Neural crest cell (in vitro differentiated cells): ENCODE data around the gene C19orf25. TPM values are rescaled to one million over a fixed set of nuclear protein-coding genes. Genes with fewer than 3 reads are reported as not detected.

Experiments used
- DNase-seq: peaks from one replicate; pipeline ENCODE4 v3.0.0; 2021; ENCODE audit warnings: low read depth, mixed read lengths, low spot score
- H3K27ac Mint-ChIP-seq: one replicate; pipeline ENCODE4 v1.8.0; 2021; ENCODE audit warnings: mild to moderate bottlenecking, mixed read lengths; ENCODE audit not compliant: unreplicated experiment
- H3K27me3 Mint-ChIP-seq: 2 replicates; pipeline ENCODE4 v1.8.0; 2021; ENCODE audit warnings: low read depth, mild to moderate bottlenecking, mixed read lengths
- H3K36me3 Mint-ChIP-seq: 2 replicates; pipeline ENCODE4 v1.8.0; 2021; ENCODE audit warnings: low read depth, mild to moderate bottlenecking, mixed read lengths
- H3K4me1 Mint-ChIP-seq: 2 replicates; pipeline ENCODE4 v1.8.0; 2021; ENCODE audit warnings: mixed read lengths
- H3K4me3 Mint-ChIP-seq: one replicate; pipeline ENCODE4 v1.8.0; 2021; ENCODE audit warnings: mild to moderate bottlenecking, mixed read lengths
- H3K9me3 Mint-ChIP-seq: 2 replicates; pipeline ENCODE4 v1.8.0; 2021; ENCODE audit warnings: mixed read lengths
- CTCF ChIP-seq: fragments of 200-600 bp; sonication (generic); conservative IDR thresholded peaks from 2 replicates; pipeline ENCODE4 v1.5.0; 2021; ENCODE audit warnings: antibody characterized with exemption, mild to moderate bottlenecking
- long read RNA-seq: library from polyadenylated mRNA; unstranded; transcript quantifications from one replicate; pipeline ENCODE4 v2.0.0, GENCODE V29; 2020
- total RNA-seq: library from RNA; stranded (reverse); gene quantifications from 2 replicates; pipeline ENCODE4 v1.2.1, GENCODE V29; 2021

Gene C19orf25
- total RNA-seq, result 34.5 and 41.5 TPM in 2 replicates
- long read RNA-seq, transcript C19orf25-203 (3 exons, 1,837 nt), result major isoform, 7 of 11 reads
- long read RNA-seq, partial matches to known transcripts, result 1 of 11 reads
- long read RNA-seq, other reads (novel, unspliced or antisense), result 2 of 11 reads

GRCh38 chr19:1478934-1479707 is at the start of gene C19orf25:
Gene C19orf25 (minus strand): TSS chr19:1479215. CDS start chr19:1478903, 312 bp downstream.
- Mint-ChIP-seq H3K27me3 (peaks cover 1% of the 10 kb centered on the region), H3K36me3 (no peaks in the 10 kb centered on the region), H3K4me3 (peak within 1 kb of the TSS; percentile 95), H3K27ac (peak within 1 kb of the TSS; percentile 96), H3K9me3 (no peaks in the 10 kb centered on the region), H3K4me1 (peaks cover 9% of the 10 kb centered on the region)
- peak; percentile 82 for DNase-seq
- no peak for TF ChIP-seq CTCF

- Mint-ChIP-seq H3K9me3 (no peaks in the 10 kb centered on the region), H3K27me3 (peaks cover 44% of the 10 kb centered on the region), H3K4me3 (no peak overlapping the region), H3K27ac (no peak overlapping the region), H3K36me3 (no peaks in the 10 kb centered on the region), H3K4me1 (peaks cover 7% of the 10 kb centered on the region)
- no peak for DNase-seq
- no peak for TF ChIP-seq CTCF
Observed at GRCh38 chr19:1527650-1528309, 48.8 kb upstream of the C19orf25 start.

- Mint-ChIP-seq H3K4me1 (peaks cover 7% of the 10 kb centered on the region), H3K27me3 (peaks cover 48% of the 10 kb centered on the region), H3K9me3 (no peaks in the 10 kb centered on the region), H3K36me3 (no peaks in the 10 kb centered on the region), H3K27ac (no peak overlapping the region), H3K4me3 (no peak overlapping the region)
- TF ChIP-seq CTCF, result no peak
- no peak for DNase-seq
Observed at GRCh38 chr19:1526979-1527649, 48.1 kb upstream of the C19orf25 start.

- H3K4me1 Mint-ChIP-seq, result peaks cover 7% of the 10 kb centered on the region
- no peak for DNase-seq
- no peak overlapping the region for H3K27ac Mint-ChIP-seq
- H3K27me3 Mint-ChIP-seq, result peaks cover 57% of the 10 kb centered on the region
- H3K4me3 Mint-ChIP-seq, result no peak overlapping the region
- no peaks in the 10 kb centered on the region for H3K36me3 Mint-ChIP-seq
- no peaks in the 10 kb centered on the region for H3K9me3 Mint-ChIP-seq
- TF ChIP-seq CTCF, result no peak
Observed at GRCh38 chr19:1526066-1526778, 47.2 kb upstream of the C19orf25 start.

GRCh38 chr19:1525343-1525742 is 46.3 kb upstream of the C19orf25 start:
- Mint-ChIP-seq H3K4me1 (peaks cover 7% of the 10 kb centered on the region), H3K27me3 (peaks cover 59% of the 10 kb centered on the region), H3K36me3 (no peaks in the 10 kb centered on the region), H3K9me3 (no peaks in the 10 kb centered on the region), H3K4me3 (no peak overlapping the region), H3K27ac (no peak overlapping the region)
- no peak for DNase-seq
- no peak for TF ChIP-seq CTCF
